GM19324 (cell line): ENCODE data around the gene BPIFB3.
"Not testable (repeated sequence)": the region's sequence is repeated elsewhere in the genome, so short reads cannot be mapped to it uniquely, and the experiment has no call there.

Source experiments
- ATAC-seq: cut with Tn5 transposase; IDR thresholded peaks from one replicate; pipeline ENCODE4 v1.9.1; 2021; ENCODE audit warnings: mild to moderate bottlenecking, moderate library complexity; ENCODE audit not compliant: unreplicated experiment, low FRiP score

Gene BPIFB3

GRCh38 chr20:33082546-33082945 is 28.8 kb downstream of the BPIFB3 start:
- ATAC-seq: no peak

GRCh38 chr20:33083544-33084340 is 30.0 kb downstream of the BPIFB3 start:
- no peak for ATAC-seq

- ATAC-seq: no peak
Measured at GRCh38 chr20:33084722-33085121, 31.0 kb downstream of the BPIFB3 start.

- ATAC-seq: no peak
Measured at GRCh38 chr20:33086052-33086722, 32.5 kb downstream of the BPIFB3 start.

- ATAC-seq: no peak
Measured at GRCh38 chr20:33091147-33091546, 37.4 kb downstream of the BPIFB3 start.

GRCh38 chr20:33091693-33092092 is 38.0 kb downstream of the BPIFB3 start:
- ATAC-seq: no peak

GRCh38 chr20:33092361-33092760 is 38.7 kb downstream of the BPIFB3 start:
- ATAC-seq: no peak

- ATAC-seq: no peak
Measured at GRCh38 chr20:33093074-33093473, 39.4 kb downstream of the BPIFB3 start.

GRCh38 chr20:33093582-33093981 is 39.9 kb downstream of the BPIFB3 start:
- no peak for ATAC-seq

GRCh38 chr20:33095249-33095648 is 41.5 kb downstream of the BPIFB3 start:
- ATAC-seq: no peak

- not testable (repeated sequence) for ATAC-seq
Measured at GRCh38 chr20:33095902-33096584, 42.3 kb downstream of the BPIFB3 start.

- ATAC-seq: no peak
Measured at GRCh38 chr20:33097001-33097400, 43.3 kb downstream of the BPIFB3 start.

GRCh38 chr20:33099843-33100538 is 46.3 kb downstream of the BPIFB3 start:
- no peak for ATAC-seq

GRCh38 chr20:33103556-33103955 is 49.9 kb downstream of the BPIFB3 start:
- no peak for ATAC-seq

- no peak for ATAC-seq
Measured at GRCh38 chr20:33104336-33104735, 50.6 kb downstream of the BPIFB3 start.

- ATAC-seq: no peak
Measured at GRCh38 chr20:33105316-33105924, 51.7 kb downstream of the BPIFB3 start.

- not testable (repeated sequence) for ATAC-seq
Measured at GRCh38 chr20:33106058-33106620, 52.4 kb downstream of the BPIFB3 start.

GRCh38 chr20:33108661-33109060 is 55.0 kb downstream of the BPIFB3 start:
- no peak for ATAC-seq

GRCh38 chr20:33110147-33110825 is 56.6 kb downstream of the BPIFB3 start:
- no peak for ATAC-seq
